ENCODE data around the gene CNOT3.
A peak's percentile ranks its signal among the peaks of the same experiment; 100 is the strongest.
"Not testable (repeated sequence)": the region's sequence is repeated elsewhere in the genome, so short reads cannot be mapped to it uniquely, and the experiment has no call there.

The CNOT3 gene

DNA sequence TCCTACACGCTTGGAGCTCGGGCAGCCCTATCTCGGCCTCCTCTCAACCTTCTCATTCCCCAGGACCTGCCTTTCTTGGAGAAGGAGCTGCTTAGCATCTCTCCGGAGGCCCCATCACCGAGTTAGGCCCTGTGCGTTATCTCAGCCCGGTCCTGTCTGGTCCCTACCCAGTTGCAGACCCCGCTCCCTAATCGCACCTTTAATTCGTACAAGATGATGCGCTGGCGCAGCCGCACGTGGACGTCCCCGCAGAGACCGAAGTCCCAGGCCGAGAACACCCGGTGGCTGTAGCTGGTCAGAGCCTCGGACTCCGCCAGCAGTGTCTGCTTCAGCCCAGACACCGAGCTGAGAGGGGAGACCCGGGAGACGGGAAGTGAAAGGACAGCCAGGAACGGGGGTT is 27.7 kb downstream of the CNOT3 start:
- DNase-seq (ENCODE audit: extremely low read depth in 1 of 2, low read depth in 1 of 2), result no peak

- DNase-seq (ENCODE audit: extremely low read depth in 1 of 2, low read depth in 1 of 2), result peak; percentile 79 to 81
These were observed 30.8 kb downstream of the CNOT3 start for GRCh38 chr19:54168174-54168917.

- DNase-seq (ENCODE audit: extremely low read depth in 1 of 2, low read depth in 1 of 2), result no peak
These were observed 31.7 kb downstream of the CNOT3 start for GRCh38 chr19:54169149-54169740.

- DNase-seq (ENCODE audit: extremely low read depth in 1 of 2, low read depth in 1 of 2), result not testable (repeated sequence)
These were observed 34.3 kb downstream of the CNOT3 start for GRCh38 chr19:54171736-54172431.

- DNase-seq (ENCODE audit: extremely low read depth in 1 of 2, low read depth in 1 of 2), result no peak
These were observed 35.2 kb downstream of the CNOT3 start, which contains the start of gene TMC4 for GRCh38 chr19:54172471-54173358. TSS of gene TMC4 (minus strand) at chr19:54173160. CDS start at chr19:54173117, 43 bp downstream.

- DNase-seq (ENCODE audit: extremely low read depth in 1 of 2, low read depth in 1 of 2), result no peak
These were observed 35.8 kb downstream of the CNOT3 start for GRCh38 chr19:54173359-54173699.

DNA sequence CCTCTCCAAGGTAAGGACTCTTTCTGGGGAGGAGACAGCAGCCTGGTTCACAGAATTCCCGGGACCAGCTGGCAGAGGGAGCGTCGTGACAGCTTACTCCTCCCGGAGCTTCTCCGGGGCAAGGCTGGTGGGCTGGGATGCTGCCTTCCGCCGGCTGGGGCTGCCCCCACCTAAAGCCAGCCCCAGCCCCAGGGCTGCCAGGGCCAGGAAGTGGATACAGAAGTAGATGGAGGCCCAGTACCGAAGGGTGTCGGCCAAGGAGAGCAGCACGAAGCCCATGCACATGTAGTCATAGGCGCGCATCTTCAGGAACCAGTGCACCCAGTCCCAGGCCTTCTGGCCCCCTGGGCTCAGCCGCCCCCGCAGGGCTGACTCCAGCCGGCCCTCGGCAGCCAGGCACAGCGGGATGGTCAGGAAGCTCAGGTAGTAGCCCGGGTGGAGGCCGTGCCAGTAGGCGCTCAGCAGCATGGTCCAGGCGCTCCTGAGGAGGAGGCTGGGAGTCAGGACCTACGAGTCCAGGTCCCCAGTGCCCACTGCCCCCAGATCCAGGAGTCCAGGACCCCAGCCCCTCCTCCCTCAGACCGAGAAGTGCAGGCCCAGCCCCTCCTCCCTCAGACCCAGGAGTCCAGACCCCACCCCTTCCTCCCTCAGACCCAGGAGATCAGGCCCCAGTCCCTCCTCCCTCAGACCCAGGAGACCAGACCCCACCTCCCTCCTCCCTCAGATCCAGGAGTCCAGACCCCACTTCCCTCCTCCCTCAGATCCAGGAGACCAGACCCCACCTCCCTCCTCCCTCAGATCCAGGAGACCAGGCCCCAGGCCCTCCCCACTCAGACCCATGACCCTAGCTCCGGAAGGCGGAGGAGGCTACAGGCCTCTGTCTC is 36.6 kb downstream of the CNOT3 start:
- no peak for DNase-seq (ENCODE audit: extremely low read depth in 1 of 2, low read depth in 1 of 2)

DNA sequence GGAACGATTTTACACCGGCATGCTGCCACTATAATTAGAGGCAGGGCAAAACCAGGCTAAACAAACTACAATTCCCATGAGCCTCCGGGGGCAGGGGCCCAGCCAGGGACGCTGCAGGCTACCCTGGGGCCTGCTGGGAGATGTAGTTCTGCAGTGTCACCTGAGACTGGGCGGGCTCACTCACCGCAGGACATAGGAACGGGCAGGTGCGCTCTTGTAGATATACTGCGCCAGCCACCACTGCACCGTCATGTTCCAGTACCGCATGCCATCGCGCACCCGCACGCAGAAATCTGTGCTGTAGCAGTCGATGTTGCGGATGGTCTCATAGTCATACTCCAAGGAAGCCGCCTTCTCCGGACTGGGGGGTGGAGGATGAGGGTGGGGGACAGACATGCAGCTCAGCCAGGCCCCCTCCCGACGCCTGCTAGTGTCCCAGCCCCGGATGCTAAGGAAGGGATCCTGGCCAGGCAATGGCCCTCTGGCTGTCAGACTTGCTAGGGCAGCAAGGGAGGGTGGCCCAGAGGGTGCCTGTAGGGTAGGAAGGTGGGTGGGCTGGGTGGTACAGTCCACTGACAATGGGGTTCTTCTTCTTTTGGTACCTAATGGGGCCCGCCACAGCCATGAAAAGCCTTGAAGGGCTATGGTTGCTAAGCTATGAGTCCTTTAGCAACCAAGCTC is 41.2 kb downstream of the CNOT3 start:
- no peak for DNase-seq (ENCODE audit: extremely low read depth in 1 of 2, low read depth in 1 of 2)

DNA sequence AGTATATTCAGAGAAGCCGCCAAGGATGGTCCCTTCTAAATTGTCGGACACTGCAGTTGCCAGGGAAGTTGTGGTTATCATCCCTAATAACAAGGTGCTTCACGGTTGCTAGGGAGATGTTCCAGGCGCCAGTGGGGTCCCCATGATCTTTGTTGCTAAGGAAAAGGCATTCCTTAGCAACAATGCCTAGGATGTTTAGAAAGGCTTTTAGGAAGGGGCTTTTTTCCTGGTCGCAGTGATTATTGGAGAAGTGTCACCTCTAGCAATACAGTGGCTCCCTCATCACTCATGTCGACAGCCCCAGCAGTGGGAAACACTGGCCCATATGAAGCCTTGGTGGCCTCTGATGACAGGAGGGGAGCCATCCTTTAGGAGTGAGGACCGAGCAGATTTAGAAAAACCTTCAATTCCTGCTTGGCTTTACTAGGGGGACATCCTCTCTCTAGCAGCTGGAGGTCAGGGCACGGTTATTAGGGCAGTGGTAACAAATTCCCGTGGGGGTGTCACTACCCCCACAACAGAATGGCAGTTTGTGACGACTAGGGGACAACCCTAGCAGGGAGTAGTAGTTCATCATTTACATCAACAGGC is 41.8 kb downstream of the CNOT3 start:
- DNase-seq (ENCODE audit: extremely low read depth in 1 of 2, low read depth in 1 of 2), result no peak

DNA sequence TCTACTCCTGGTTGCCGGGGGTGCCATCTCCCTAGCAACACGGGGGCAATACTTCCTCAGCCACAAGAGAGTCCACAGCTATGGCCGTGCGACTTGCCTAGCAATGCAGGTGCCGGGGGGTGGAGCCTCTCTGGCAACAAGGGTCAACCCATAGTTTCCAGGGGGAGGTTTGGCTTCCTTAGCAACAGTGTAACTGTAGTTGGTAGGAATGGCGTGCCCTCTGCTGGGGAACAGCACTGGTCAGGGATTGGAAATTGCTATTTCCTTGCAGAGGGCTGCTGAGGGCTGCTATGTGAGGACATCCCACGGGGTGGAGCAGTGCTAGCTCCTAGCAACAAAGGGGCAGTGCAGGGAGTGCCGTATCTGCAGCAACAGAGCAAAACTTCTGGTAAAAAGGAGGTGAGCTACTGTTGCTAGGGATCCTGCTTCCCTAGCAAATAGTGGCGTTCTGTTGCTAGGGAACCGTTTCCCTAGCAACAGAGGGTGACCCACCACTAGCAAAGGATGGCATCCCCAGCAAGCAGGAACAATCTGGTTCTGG is 42.4 kb downstream of the CNOT3 start:
- DNase-seq (ENCODE audit: extremely low read depth in 1 of 2, low read depth in 1 of 2), result no peak

DNA sequence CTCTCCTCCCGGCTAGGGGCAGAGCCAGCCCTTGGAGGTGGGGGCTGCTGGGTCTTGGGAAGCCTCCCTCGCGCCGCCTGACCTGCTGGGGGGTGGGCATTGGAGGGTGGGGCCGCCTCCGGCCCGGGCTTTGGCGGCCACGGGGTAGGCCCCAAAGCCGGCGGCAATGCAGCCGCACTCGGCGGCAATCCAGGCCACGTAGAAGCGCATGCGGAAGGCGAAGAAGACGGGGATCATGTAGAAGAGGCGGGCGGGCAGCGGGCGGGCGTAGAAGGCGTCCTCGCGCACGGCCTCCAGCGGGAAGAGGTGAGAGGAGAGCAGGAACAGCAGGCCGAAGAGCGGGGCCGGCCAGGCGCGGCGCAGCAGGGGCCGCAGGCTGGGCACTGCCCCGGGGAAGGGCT is 43.1 kb downstream of the CNOT3 start:
- no peak for DNase-seq (ENCODE audit: extremely low read depth in 1 of 2, low read depth in 1 of 2)

DNA sequence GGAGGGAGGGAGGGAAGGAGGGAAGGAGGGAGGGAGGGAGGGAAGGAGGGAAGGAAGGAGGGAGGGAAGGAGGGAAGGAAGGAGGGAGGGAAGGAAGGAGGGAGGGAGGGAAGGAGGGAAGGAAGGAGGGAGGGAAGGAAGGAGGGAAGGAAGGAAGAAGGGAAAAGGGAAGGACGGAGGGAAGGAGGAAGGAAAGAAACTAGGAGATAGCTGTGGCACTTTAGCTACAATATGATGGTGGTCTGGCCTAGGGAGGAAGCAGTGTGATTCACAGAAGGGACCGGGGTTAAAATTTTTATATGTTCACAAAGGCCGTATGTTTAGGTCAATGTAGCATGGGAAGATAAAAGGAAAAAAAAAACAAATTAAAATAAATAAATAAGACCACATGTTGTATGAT is 44.3 kb downstream of the CNOT3 start:
- not testable (repeated sequence) for DNase-seq (ENCODE audit: extremely low read depth in 1 of 2, low read depth in 1 of 2)

- DNase-seq (ENCODE audit: extremely low read depth in 1 of 2, low read depth in 1 of 2), result no peak
These were observed 45.9 kb downstream of the CNOT3 start for GRCh38 chr19:54183431-54183830.

- no peak for DNase-seq (ENCODE audit: extremely low read depth in 1 of 2, low read depth in 1 of 2)
These were observed 48.8 kb downstream of the CNOT3 start for GRCh38 chr19:54186351-54186750.

GRCh38 chr19:54186934-54187381 is 49.4 kb downstream of the CNOT3 start:
- DNase-seq (ENCODE audit: extremely low read depth in 1 of 2, low read depth in 1 of 2), result no peak

GRCh38 chr19:54188215-54188871 is 50.8 kb downstream of the CNOT3 start:
- peak in 1 of 2 donors; percentile 63 for DNase-seq (ENCODE audit: extremely low read depth in 1 of 2, low read depth in 1 of 2)

GRCh38 chr19:54189145-54189734 is 51.7 kb downstream of the CNOT3 start, which contains the start of gene MBOAT7:
TSS of gene MBOAT7 (minus strand) at chr19:54189580. CDS start at chr19:54188508, 1,072 bp downstream.
- peak in 1 of 2 donors; percentile 40 for DNase-seq (ENCODE audit: extremely low read depth in 1 of 2, low read depth in 1 of 2)

Data from stimulated activated CD8-positive, alpha-beta memory T cell treated with anti-CD3 and anti-CD28 coated beads, Interleukin-7, amount 100 ng/mL, for 48 hours (primary cell).